Measurements from ENCODE around the gene HMGB4.

HMGB4 gene

DNA sequence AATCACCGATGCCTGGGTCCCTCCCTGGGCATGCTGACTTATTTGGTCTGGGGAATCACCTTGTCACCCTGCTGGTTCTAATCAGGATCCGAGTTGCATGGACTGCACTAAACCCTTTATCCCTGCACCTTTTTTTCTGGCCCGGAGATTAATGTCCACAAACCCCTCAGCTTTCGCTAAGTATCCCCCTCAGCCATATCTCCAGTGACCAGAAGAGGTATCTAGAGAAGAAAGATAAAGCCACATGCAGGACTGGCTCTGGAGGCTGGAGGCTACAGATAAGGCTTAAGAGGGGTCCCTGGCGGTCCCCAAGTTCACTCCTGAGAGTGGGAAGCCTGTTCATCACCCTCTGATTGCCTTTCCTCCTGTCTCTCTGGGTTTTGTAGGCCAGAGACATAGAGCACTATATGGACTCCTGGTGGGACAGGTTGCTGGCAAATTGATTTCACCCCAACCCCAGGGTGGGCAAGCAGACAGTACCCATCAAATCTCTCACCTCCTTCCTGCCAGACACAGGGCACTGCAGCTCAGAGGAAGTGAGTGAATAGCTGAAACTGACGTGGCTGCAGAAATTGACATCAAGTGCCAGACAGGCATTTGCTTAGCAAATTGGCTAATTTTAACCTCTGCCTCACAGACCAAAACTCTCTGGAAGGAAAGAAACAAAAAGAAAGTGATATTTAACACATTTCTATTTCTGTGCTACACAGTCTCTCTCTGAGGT, 38.8 kb downstream of the HMGB4 start:
- no peak for DNase-seq

DNA sequence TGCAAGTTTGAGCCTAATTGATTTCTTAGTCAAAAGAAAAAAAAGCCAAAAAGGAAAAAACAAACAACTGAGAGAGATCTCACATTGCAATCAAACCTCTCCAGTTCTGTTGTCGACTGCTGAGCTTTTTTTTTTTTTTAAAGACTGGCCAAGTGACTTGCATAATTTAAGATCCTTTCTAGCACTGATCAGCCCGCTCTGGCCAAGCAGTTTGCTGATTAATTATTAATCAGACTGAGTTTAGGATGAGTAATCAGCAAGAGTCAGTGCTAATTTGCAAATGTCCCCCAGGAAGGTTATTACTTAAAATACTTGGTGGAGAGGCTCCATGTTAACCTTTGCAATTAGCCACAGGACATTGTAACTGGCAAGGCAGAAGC, 39.3 kb downstream of the HMGB4 start:
- no peak for DNase-seq

DNA sequence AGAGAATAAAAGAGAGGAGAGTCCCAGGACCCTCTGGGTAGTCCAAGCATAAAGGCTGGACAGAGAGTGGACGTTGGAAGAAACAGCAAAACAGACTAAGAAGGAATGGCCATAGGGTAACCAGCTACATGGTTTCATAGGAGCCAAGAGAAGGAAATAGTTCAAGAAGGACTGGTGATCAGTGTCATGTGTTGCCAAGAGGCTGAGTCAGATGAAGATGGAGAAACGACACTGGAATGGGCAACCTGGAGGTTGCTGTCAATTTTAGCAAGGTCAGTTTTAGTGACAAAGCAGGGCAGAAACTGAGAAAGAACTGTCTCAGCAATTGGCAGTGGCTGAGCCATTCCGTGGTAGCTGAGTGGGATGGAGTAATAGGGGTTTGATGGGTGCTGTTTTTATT, 41.4 kb downstream of the HMGB4 start:
- no peak for DNase-seq

DNA sequence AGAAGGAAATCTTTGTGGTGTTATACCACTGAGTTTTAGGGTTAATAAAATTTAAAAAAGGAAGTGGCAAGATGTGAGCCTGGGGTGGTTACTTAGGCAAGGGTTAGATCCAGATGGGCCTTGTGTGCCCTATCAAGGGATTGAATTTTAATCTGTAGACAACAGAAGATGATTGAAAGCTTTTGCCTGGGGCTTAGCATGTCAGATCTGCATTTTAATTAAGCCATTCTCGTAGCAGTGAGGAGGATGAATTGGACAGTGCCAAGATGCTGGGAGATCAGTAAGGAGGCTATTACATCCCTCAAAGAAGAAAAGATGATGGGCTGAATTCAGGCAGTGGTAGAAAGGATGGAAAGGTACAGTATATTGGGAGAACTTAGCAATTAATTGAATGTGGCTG, 42.3 kb downstream of the HMGB4 start:
- no peak for DNase-seq

DNA sequence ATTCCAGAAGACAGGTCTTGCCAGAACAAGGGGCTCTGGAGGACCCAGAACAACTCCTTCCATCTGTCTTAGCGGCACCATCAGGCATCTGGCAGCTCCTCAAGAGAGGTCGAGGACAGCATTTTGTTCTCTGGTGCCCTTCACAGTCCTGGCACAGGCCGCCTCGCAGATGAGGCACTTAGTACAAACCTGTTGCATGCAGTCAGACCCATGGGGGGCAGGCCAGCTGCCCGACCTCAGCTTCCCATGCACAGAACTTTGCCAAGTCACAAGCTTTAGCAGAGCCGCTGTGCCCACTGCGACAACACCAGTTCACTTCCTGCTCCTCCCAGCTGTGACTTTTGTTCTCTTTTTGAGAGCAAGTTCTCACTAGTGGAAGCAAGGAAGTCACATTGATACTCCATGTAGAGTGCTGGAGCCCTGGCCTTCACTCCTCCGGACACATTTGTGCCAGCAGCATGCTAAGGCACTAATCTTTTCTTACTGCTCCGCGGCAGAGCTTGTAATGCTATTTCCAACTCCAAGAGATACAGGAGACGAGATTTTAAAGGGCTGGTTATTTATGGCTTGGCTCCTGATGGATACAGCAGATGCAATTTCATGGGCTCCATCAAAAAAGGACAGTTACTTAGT, 44.6 kb downstream of the HMGB4 start:
- no peak for DNase-seq

Data from NCI-H1694 treated with DMSO at 0.1 percent for 48 hours (cell line).